NCI-H187 treated with DMSO at 0.1 percent for 48 hours (cell line): ENCODE results near the gene KCNMA1.

Experiments used
- DNase-seq: peaks from one replicate; lab custom pipeline; 2025; lab: John Stamatoyannopoulos, UW

Gene KCNMA1

GRCh38 chr10:77297393-77297739 is 340.2 kb downstream of the KCNMA1 start:
- no peak for DNase-seq

GRCh38 chr10:77296534-77297392 is 340.8 kb downstream of the KCNMA1 start:
- no peak for DNase-seq

GRCh38 chr10:77293773-77294172 is 343.8 kb downstream of the KCNMA1 start:
- DNase-seq, result no peak

GRCh38 chr10:77293347-77293746 is 344.3 kb downstream of the KCNMA1 start:
- no peak for DNase-seq

GRCh38 chr10:77291596-77292505 is 345.8 kb downstream of the KCNMA1 start:
- no peak for DNase-seq

GRCh38 chr10:77290528-77291155 is 347.0 kb downstream of the KCNMA1 start:
- DNase-seq, result no peak

- no peak for DNase-seq
Observed at GRCh38 chr10:77289790-77290189, 347.8 kb downstream of the KCNMA1 start.

GRCh38 chr10:77289027-77289501 is 348.5 kb downstream of the KCNMA1 start:
- DNase-seq, result no peak

GRCh38 chr10:77287647-77288120 is 349.9 kb downstream of the KCNMA1 start:
- peak; percentile 9 for DNase-seq

GRCh38 chr10:77286531-77287508 is 350.8 kb downstream of the KCNMA1 start:
- no peak for DNase-seq

- no peak for DNase-seq
Observed at GRCh38 chr10:77285529-77286182, 352.0 kb downstream of the KCNMA1 start.

- no peak for DNase-seq
Observed at GRCh38 chr10:77284797-77285196, 352.8 kb downstream of the KCNMA1 start.

- no peak for DNase-seq
Observed at GRCh38 chr10:77283326-77283725, 354.3 kb downstream of the KCNMA1 start.

GRCh38 chr10:77282163-77282562 is 355.4 kb downstream of the KCNMA1 start:
- no peak for DNase-seq

- DNase-seq, result no peak
Observed at GRCh38 chr10:77281719-77282118, 355.9 kb downstream of the KCNMA1 start.

- no peak for DNase-seq
Observed at GRCh38 chr10:77279207-77279606, 358.4 kb downstream of the KCNMA1 start.

- DNase-seq, result no peak
Observed at GRCh38 chr10:77274046-77274795, 363.4 kb downstream of the KCNMA1 start.

GRCh38 chr10:77269163-77269562 is 368.4 kb downstream of the KCNMA1 start:
- no peak for DNase-seq

- DNase-seq, result no peak
Observed at GRCh38 chr10:77268721-77269120, 368.9 kb downstream of the KCNMA1 start.
